ENCODE measurements around the gene NOXO1. TPM values are rescaled to one million over a fixed set of nuclear protein-coding genes. Genes with fewer than 3 reads are reported as not detected.

Gene NOXO1
- total and polyA plus RNA-seq, 9 of the 15 experiments (the other 6 are each of a cell fraction or from before 2014, with no cell fraction given), result not detected

GRCh38 chr16:1983544-1984346, 2.5 kb upstream of the NOXO1 start, which contains the start of gene GFER (continued):
- TF ChIP-seq NR4A1 (CRISPR knock-in tag; IDR thresholded peaks at IDR 0.05) (peak; percentile 79; the same call in 1 of the 2 replicates), NR4A1 (tag; IDR thresholded peaks at IDR 0.05) (peak; percentile 71), IRF9 (tag; IDR thresholded peaks at IDR 0.05) (no peak), XRCC5 (IDR thresholded peaks at IDR 0.05; ENCODE audit: low read depth, low read length) (no peak), ESRRA (IDR thresholded peaks at IDR 0.05; ENCODE audit: borderline replicate concordance, low read depth) (peak; percentile 72; the same call in 1 of the 2 replicates), RAD21 (CRISPR knock-in tag; conservative IDR thresholded peaks at IDR 0.05 in 1 of 2, IDR thresholded peaks at IDR 0.05 in 1 of 2) (peak; percentile 23 to 47; a peak in 2 of 4 replicates), L3MBTL2 (IDR thresholded peaks at IDR 0.05) (peak; percentile 69; the same call in 1 of the 2 replicates), PATZ1 (CRISPR knock-in tag; IDR thresholded peaks at IDR 0.05; ENCODE audit: borderline replicate concordance) (no peak), NFXL1 (CRISPR knock-in tag; IDR thresholded peaks at IDR 0.05) (no peak), ARID1B (IDR thresholded peaks at IDR 0.05) (no peak), ESRRB (CRISPR knock-in tag; IDR thresholded peaks at IDR 0.05; ENCODE audit: borderline replicate concordance) (no peak), TFAP4 (CRISPR knock-in tag; IDR thresholded peaks at IDR 0.05; ENCODE audit: borderline replicate concordance) (peak; percentile 78), ZC3H11A (IDR thresholded peaks at IDR 0.05; ENCODE audit: low read depth, low read length) (no peak), HDAC8 (tag; IDR thresholded peaks at IDR 0.05) (0 out of 2 replicates have a peak, but pooled peaks have one; percentile 23), ZNF766 (CRISPR knock-in tag; conservative IDR thresholded peaks at IDR 0.05) (peak; percentile 94), ZBTB17 (CRISPR knock-in tag; IDR thresholded peaks at IDR 0.05) (0 out of 2 replicates have a peak, but pooled peaks have one; percentile 43), ZFP91 (CRISPR knock-in tag; IDR thresholded peaks at IDR 0.05) (peak; percentile 57; the same call in 1 of the 2 replicates), SAFB2 (IDR thresholded peaks at IDR 0.05; ENCODE audit: borderline replicate concordance, low read depth, low read length, severe bottlenecking) (no peak), NR2C1 (IDR thresholded peaks at IDR 0.05) (no peak), NR2C1 (tag; IDR thresholded peaks at IDR 0.05) (peak; percentile 64), SMAD4 (CRISPR knock-in tag; conservative IDR thresholded peaks at IDR 0.05) (peak; percentile 80)

Measured in K562 (cell line).